Inferior parietal cortex (tissue), 1 donor: ENCODE data around the gene LY6G6C.

Experiments
- DNase-seq: peaks from one replicate; pipeline ENCODE4 v3.0.0-alpha.2; 2016; ENCODE audit errors: extremely low spot score

Gene LY6G6C

GRCh38 chr6:31706599-31706998 lies 14.9 kb downstream of the LY6G6C start, which contains the start of gene LY6G6F:
Gene LY6G6F (plus strand): TSS chr6:31706866. CDS start chr6:31706907, 41 bp downstream.
- DNase-seq = no peak

- no peak for DNase-seq
Observed at GRCh38 chr6:31705931-31706330, 15.6 kb downstream of the LY6G6C start.

GRCh38 chr6:31702819-31703716 lies 18.5 kb downstream of the LY6G6C start, which contains the start of gene ABHD16A:
Gene ABHD16A (minus strand): TSS chr6:31703324. CDS start chr6:31703281, 43 bp downstream.
- DNase-seq = peak; percentile 99

- no peak for DNase-seq
Observed at GRCh38 chr6:31702405-31702818, 19.1 kb downstream of the LY6G6C start.

GRCh38 chr6:31701666-31702404 lies 19.7 kb downstream of the LY6G6C start:
- no peak for DNase-seq

GRCh38 chr6:31700740-31701401 lies 20.7 kb downstream of the LY6G6C start:
- no peak for DNase-seq

GRCh38 chr6:31697555-31697954 lies 24.0 kb downstream of the LY6G6C start:
- DNase-seq = no peak

GRCh38 chr6:31693535-31693934 lies 28.0 kb downstream of the LY6G6C start:
- no peak for DNase-seq

GRCh38 chr6:31692886-31693285 lies 28.7 kb downstream of the LY6G6C start:
- DNase-seq = no peak

- no peak for DNase-seq
Observed at GRCh38 chr6:31692353-31692752, 29.2 kb downstream of the LY6G6C start.

- no peak for DNase-seq
Observed at GRCh38 chr6:31691564-31692108, 29.9 kb downstream of the LY6G6C start.

GRCh38 chr6:31691078-31691463 lies 30.5 kb downstream of the LY6G6C start:
- DNase-seq = no peak

- peak; percentile 17 for DNase-seq
Observed at GRCh38 chr6:31690231-31691077, 31.1 kb downstream of the LY6G6C start.

- DNase-seq = no peak
Observed at GRCh38 chr6:31689249-31690110, 32.1 kb downstream of the LY6G6C start.

- no peak for DNase-seq
Observed at GRCh38 chr6:31687860-31688693, 33.5 kb downstream of the LY6G6C start.

GRCh38 chr6:31687321-31687720 lies 34.2 kb downstream of the LY6G6C start:
- no peak for DNase-seq

- DNase-seq = no peak
Observed at GRCh38 chr6:31686483-31686882, 35.1 kb downstream of the LY6G6C start.

- no peak for DNase-seq
Observed at GRCh38 chr6:31683591-31683990, 38.0 kb downstream of the LY6G6C start.

- peak; percentile 29 for DNase-seq
Observed at GRCh38 chr6:31681135-31681671, 40.3 kb downstream of the LY6G6C start.
